Activated CD4-positive, alpha-beta T cell treated with anti-CD3 and anti-CD28 coated beads for 36 hours (primary cell): Measurements from ENCODE around the gene SLC7A7. TPM values are rescaled to one million over a fixed set of nuclear protein-coding genes. Genes with fewer than 3 reads are reported as not detected.
"Not testable (repeated sequence)": the region's sequence is repeated elsewhere in the genome, so short reads cannot be mapped to it uniquely, and the experiment has no call there.

ENCODE experiments used
- ATAC-seq: fragments of 200-7000 bp; cut with Tn5 transposase; one replicate; pipeline ENCODE4 v1.10.0; 2021; ENCODE audit warnings: mild to moderate bottlenecking, moderate library complexity
- CTCF ChIA-PET: fragments of 350-600 bp; sonication (Branson Sonifier 250); formaldehyde crosslinking; loops from one replicate; lab custom pipeline; 2021; ENCODE audit warnings: antibody characterized with exemption; lab: Charles Lee
- POLR2A ChIA-PET: fragments of 350-600 bp; sonication (Branson Sonifier 250); formaldehyde crosslinking; loops from one replicate; lab custom pipeline; 2021; ENCODE audit warnings: antibody characterized with exemption, inconsistent platforms; lab: Charles Lee
- DNase-seq: peaks from one replicate; pipeline ENCODE4 v3.0.0-alpha.2; 2020
- H3K27ac Mint-ChIP-seq: one replicate; pipeline ENCODE4 v1.8.0; 2021; ENCODE audit warnings: mixed read lengths
- H3K27me3 Mint-ChIP-seq: one replicate; pipeline ENCODE4 v1.8.0; 2021; ENCODE audit warnings: mixed read lengths
- H3K36me3 Mint-ChIP-seq: one replicate; pipeline ENCODE4 v1.8.0; 2021; ENCODE audit warnings: low read depth, mixed read lengths
- H3K4me1 Mint-ChIP-seq: one replicate; pipeline ENCODE4 v1.8.0; 2021; ENCODE audit warnings: mixed read lengths
- H3K4me3 Mint-ChIP-seq: one replicate; pipeline ENCODE4 v1.8.0; 2021; ENCODE audit warnings: mild to moderate bottlenecking, moderate library complexity, mixed read lengths
- H3K9me3 Mint-ChIP-seq: one replicate; pipeline ENCODE4 v1.8.0; 2021; ENCODE audit warnings: low read depth, mixed read lengths
- intact Hi-C, 2 experiments: fragments of 100-400 bp; cut with DNase I in 1 of 2; cut with micrococcal nuclease in 1 of 2; formaldehyde crosslinking; loops; one replicate each; pipeline versions ENCODE4 v1.14.2 to v1.15.1; 2022 to 2024; cut with DNase I, micrococcal nuclease
- total RNA-seq, 2 experiments: library from RNA; stranded (reverse); gene quantifications; one replicate each; pipeline ENCODE4 v1.2.3, GENCODE V29; 2021

SLC7A7 gene
- total RNA-seq, 2 experiments from 2014 or later: 0.50 to 0.72 TPM

DNA sequence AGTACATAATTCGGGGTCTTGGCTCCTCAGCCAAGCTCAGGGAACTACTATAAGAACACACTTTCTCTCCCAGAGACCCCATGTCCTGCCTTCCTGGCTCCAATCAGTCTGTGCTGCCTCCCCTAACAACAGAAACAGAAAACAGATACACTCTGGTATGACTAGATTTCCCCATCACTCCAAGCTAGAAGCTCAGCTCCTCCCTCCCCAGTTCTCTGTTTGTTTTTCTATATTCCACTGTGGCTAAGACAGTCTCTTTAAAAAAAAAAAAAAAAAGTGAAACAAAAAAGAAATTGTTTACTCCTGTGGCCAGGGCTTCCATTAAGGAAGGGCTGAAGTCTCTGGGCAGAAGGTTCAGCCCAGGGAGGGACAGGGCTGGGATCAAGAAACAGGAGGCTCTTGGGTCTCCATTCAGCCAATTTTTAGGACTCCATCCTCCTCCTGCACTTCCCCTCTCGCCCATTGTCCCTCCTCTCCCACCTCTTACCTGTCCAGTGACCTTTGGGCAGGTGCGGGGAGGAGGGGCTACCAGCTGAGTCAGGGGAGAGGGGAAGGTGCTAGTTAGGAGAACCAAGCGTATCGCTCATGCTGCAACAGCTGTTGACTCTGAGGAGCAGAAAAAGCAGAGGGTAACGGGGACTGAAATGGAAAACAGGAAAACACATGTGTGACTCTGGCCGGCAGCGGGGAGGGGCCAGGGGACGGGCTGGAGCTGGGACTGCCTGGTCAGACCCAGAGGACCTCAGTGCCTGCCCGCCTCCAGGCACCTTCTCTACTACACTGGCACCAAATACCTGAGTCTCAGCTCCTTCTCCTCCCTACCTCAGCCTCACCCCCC lies 4.1 kb upstream of the SLC7A7 start:
- ChIA-PET CTCF (interaction anchor here (0.6 to 2.0 kb wide), 13 partner anchors 11 to 900 kb away, joined by 3 to 6 read pairs (median 4); no protein-coding TSS in a partner anchor), POLR2A (interaction anchor here (0.5 to 1.1 kb wide), 2 partner anchors 11 to 126 kb away, joined by 5 to 13 read pairs; no protein-coding TSS in a partner anchor)
- no peaks in the 10 kb centered on the region for H3K36me3 Mint-ChIP-seq
- ATAC-seq (peak; percentile 68), DNase-seq (no peak)
- H3K27ac Mint-ChIP-seq: no peak overlapping the region
- intact Hi-C loops: no loop called here
- peaks cover 5% of the 10 kb centered on the region for H3K27me3 Mint-ChIP-seq
- no peaks in the 10 kb centered on the region for H3K9me3 Mint-ChIP-seq
- no peak overlapping the region for H3K4me3 Mint-ChIP-seq
- peaks cover 27% of the 10 kb centered on the region for H3K4me1 Mint-ChIP-seq

GRCh38 chr14:22814373-22814772 lies 862 bp downstream of the SLC7A7 start:
- ChIA-PET CTCF (interaction anchor here (0.6 to 1.5 kb wide), 5 partner anchors 8 to 896 kb away, joined by 3 to 5 read pairs (median 4); partner anchors contain the start of gene DAD1), POLR2A (no interaction called here)
- H3K27ac Mint-ChIP-seq: no peak overlapping the region
- no peak overlapping the region for H3K4me3 Mint-ChIP-seq
- ATAC-seq (no peak), DNase-seq (no peak)
- intact Hi-C loops: no loop called here
- no peaks in the 10 kb centered on the region for H3K9me3 Mint-ChIP-seq
- no peaks in the 10 kb centered on the region for H3K36me3 Mint-ChIP-seq
- H3K4me1 Mint-ChIP-seq: peaks cover 17% of the 10 kb centered on the region
- no peaks in the 10 kb centered on the region for H3K27me3 Mint-ChIP-seq

GRCh38 chr14:22813145-22813544 lies 2.1 kb downstream of the SLC7A7 start:
- ChIA-PET POLR2A (no interaction called here), CTCF (interaction anchor here (0.6 to 0.9 kb wide), 3 partner anchors 25 to 818 kb away, joined by 3 read pairs; no protein-coding TSS in a partner anchor)
- H3K4me3 Mint-ChIP-seq: no peak overlapping the region
- peaks cover 12% of the 10 kb centered on the region for H3K4me1 Mint-ChIP-seq
- DNase-seq (no peak), ATAC-seq (no peak)
- no peaks in the 10 kb centered on the region for H3K36me3 Mint-ChIP-seq
- H3K27ac Mint-ChIP-seq: no peak overlapping the region
- no peaks in the 10 kb centered on the region for H3K9me3 Mint-ChIP-seq
- no peaks in the 10 kb centered on the region for H3K27me3 Mint-ChIP-seq
- intact Hi-C loops: no loop called here

DNA sequence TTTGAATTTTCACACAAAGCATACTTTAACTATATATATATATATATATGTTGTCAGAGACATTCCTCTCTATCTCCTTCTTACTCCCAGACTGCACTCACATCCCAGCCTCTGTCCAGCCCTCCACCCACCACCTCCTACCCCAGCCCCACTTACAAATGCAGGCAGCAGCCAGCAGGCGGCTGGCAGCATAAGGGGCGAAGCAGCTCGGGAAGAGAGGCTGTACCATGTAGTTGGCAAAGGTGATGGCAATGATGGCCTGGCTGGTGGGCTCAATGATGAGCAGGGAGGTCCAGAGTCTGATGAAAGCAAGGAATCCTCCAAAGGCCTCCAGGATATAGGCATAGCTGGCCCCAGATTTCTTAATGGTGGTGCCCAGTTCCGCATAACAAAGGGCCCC lies 2.5 kb downstream of the SLC7A7 start:
- intact Hi-C loops: no loop called here
- no peak for ATAC-seq
- no peaks in the 10 kb centered on the region for H3K9me3 Mint-ChIP-seq
- H3K36me3 Mint-ChIP-seq: no peaks in the 10 kb centered on the region
- CTCF ChIA-PET: interaction anchor here (0.6 to 0.9 kb wide), 2 partner anchors 25 to 242 kb away, joined by 3 read pairs; no protein-coding TSS in a partner anchor
- no peak for DNase-seq
- H3K27ac Mint-ChIP-seq: no peak overlapping the region
- H3K27me3 Mint-ChIP-seq: no peaks in the 10 kb centered on the region
- POLR2A ChIA-PET: no interaction called here
- H3K4me1 Mint-ChIP-seq: peaks cover 12% of the 10 kb centered on the region
- no peak overlapping the region for H3K4me3 Mint-ChIP-seq

GRCh38 chr14:22811722-22812121 lies 3.5 kb downstream of the SLC7A7 start:
- ATAC-seq: no peak
- CTCF ChIA-PET: interaction anchor here (0.5 kb wide), 1 partner anchor 49 kb away, joined by 3 read pairs; no protein-coding TSS in a partner anchor
- DNase-seq: no peak
- no peak overlapping the region for H3K4me3 Mint-ChIP-seq
- H3K9me3 Mint-ChIP-seq: no peaks in the 10 kb centered on the region
- H3K27me3 Mint-ChIP-seq: no peaks in the 10 kb centered on the region
- POLR2A ChIA-PET: no interaction called here
- H3K4me1 Mint-ChIP-seq: peaks cover 12% of the 10 kb centered on the region
- H3K27ac Mint-ChIP-seq: no peak overlapping the region
- no peaks in the 10 kb centered on the region for H3K36me3 Mint-ChIP-seq
- intact Hi-C loops: no loop called here

DNA sequence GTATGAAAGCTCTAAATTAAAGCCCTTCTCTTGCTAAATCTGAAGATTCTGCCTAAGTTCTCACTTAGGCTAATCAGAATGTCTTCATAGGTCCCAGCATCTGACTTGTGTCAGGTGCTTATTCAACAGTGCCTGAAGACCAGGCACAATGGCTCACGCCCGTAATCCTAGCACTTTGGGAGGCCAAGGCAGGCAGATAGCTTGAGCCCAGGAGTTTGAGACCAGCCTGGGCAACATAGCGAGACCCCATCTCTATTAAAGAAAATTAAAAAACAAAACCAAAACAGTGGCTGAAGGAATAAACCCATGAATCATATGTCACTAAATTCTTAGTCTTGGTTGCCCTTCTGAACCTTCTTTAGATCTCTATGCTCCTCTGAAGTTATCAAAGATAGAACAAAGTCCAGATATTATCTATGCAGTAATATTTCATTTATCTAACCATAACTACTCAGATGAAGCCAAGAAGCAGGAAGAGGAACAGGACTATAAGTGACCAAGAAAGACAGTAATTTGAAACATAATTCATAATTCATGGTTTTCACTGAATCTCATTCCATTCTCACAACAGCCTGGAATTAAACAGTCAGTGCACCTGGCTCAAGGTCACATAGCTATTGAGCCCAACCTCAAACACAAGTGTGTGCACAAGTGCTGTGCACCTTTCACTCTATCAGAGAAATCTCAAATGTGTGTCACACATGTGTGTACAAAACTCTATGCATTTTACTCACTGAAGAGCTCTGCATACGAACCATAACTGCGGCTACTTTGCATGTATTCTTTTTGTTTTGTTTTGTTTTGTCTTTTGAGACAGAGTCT lies 6.6 kb downstream of the SLC7A7 start:
- no peaks in the 10 kb centered on the region for H3K9me3 Mint-ChIP-seq
- H3K4me3 Mint-ChIP-seq: no peak overlapping the region
- H3K4me1 Mint-ChIP-seq: peaks cover 2% of the 10 kb centered on the region
- H3K36me3 Mint-ChIP-seq: no peaks in the 10 kb centered on the region
- intact Hi-C loops: no loop called here
- POLR2A ChIA-PET: no interaction called here
- H3K27me3 Mint-ChIP-seq: peaks cover 5% of the 10 kb centered on the region
- H3K27ac Mint-ChIP-seq: no peak overlapping the region
- CTCF ChIA-PET: interaction anchor here (0.6 to 2.3 kb wide), 8 partner anchors 11 to 940 kb away, joined by 3 to 7 read pairs (median 4); no protein-coding TSS in a partner anchor
- ATAC-seq: no peak
- no peak for DNase-seq

- CTCF ChIA-PET: interaction anchor here (0.7 to 2.3 kb wide), 3 partner anchors 15 to 238 kb away, joined by 4 to 7 read pairs (median 7); no protein-coding TSS in a partner anchor
- intact Hi-C loops: no loop called here
- no peak for ATAC-seq
- peaks cover 8% of the 10 kb centered on the region for H3K27me3 Mint-ChIP-seq
- H3K27ac Mint-ChIP-seq: no peak overlapping the region
- no peak overlapping the region for H3K4me3 Mint-ChIP-seq
- POLR2A ChIA-PET: interaction anchor here (0.5 to 0.8 kb wide), 2 partner anchors 24 to 224 kb away, joined by 4 to 6 read pairs; no protein-coding TSS in a partner anchor
- H3K36me3 Mint-ChIP-seq: no peaks in the 10 kb centered on the region
- DNase-seq: no peak
- peaks cover 2% of the 10 kb centered on the region for H3K4me1 Mint-ChIP-seq
- H3K9me3 Mint-ChIP-seq: no peaks in the 10 kb centered on the region
These were observed 7.7 kb downstream of the SLC7A7 start for GRCh38 chr14:22807432-22808087.

- H3K4me3 Mint-ChIP-seq, H3K36me3 Mint-ChIP-seq, DNase-seq, H3K4me1 Mint-ChIP-seq, intact Hi-C loops, ATAC-seq, H3K27ac Mint-ChIP-seq, H3K9me3 Mint-ChIP-seq, CTCF ChIA-PET: not testable (repeated sequence)
- peaks cover 20% of the 10 kb centered on the region for H3K27me3 Mint-ChIP-seq
- POLR2A ChIA-PET: interaction anchor here (0.6 kb wide), 1 partner anchor 58 kb away, joined by 4 read pairs; no protein-coding TSS in a partner anchor
These were observed 10.0 kb downstream of the SLC7A7 start for GRCh38 chr14:22805235-22805634.

- ATAC-seq: no peak
- Mint-ChIP-seq H3K27ac (no peak overlapping the region), H3K27me3 (peaks cover 31% of the 10 kb centered on the region), H3K36me3 (no peaks in the 10 kb centered on the region), H3K4me1 (no peaks in the 10 kb centered on the region), H3K4me3 (no peak overlapping the region), H3K9me3 (no peaks in the 10 kb centered on the region)
- intact Hi-C loops: no loop called here
- ChIA-PET POLR2A (interaction anchor here (0.7 kb wide), 1 partner anchor 1789 kb away, joined by 3 read pairs; no protein-coding TSS in a partner anchor), CTCF (no interaction called here)
- no peak for DNase-seq
These were observed 11.6 kb downstream of the SLC7A7 start for GRCh38 chr14:22803687-22803974.

- Mint-ChIP-seq H3K9me3 (no peaks in the 10 kb centered on the region), H3K27me3 (peaks cover 37% of the 10 kb centered on the region), H3K36me3 (no peaks in the 10 kb centered on the region), H3K4me3 (no peak overlapping the region), H3K27ac (no peak overlapping the region), H3K4me1 (no peaks in the 10 kb centered on the region)
- ChIA-PET POLR2A (no interaction called here), CTCF (interaction anchor here (2.0 kb wide), 1 partner anchor 50 kb away, joined by 4 read pairs; no protein-coding TSS in a partner anchor)
- intact Hi-C loops: no loop called here
- DNase-seq: no peak
- ATAC-seq: no peak
These were observed 12.2 kb downstream of the SLC7A7 start for GRCh38 chr14:22802860-22803686.
